DOHH2 (cell line): ENCODE measurements around the gene RIMBP2.

ENCODE experiments used
- EZH2phosphoT487 ChIP-seq: fragments of 200-600 bp; sonication (generic); IDR thresholded peaks from 2 replicates; pipeline ENCODE4 v1.6.1; 2017; ENCODE audit warnings: borderline replicate concordance, mild to moderate bottlenecking, antibody characterized with exemption, low read length, moderate library complexity, mixed read lengths
- TF ChIP-seq, protein P1 (sequence below): fragments of 200-600 bp; sonication (generic); IDR thresholded peaks from one replicate; pipeline ENCODE4 v1.5.1; 2014; ENCODE audit warnings: antibody characterized with exemption, mild to moderate bottlenecking, low read depth, low read length; ENCODE audit not compliant: poor library complexity, severe bottlenecking

DNA sequence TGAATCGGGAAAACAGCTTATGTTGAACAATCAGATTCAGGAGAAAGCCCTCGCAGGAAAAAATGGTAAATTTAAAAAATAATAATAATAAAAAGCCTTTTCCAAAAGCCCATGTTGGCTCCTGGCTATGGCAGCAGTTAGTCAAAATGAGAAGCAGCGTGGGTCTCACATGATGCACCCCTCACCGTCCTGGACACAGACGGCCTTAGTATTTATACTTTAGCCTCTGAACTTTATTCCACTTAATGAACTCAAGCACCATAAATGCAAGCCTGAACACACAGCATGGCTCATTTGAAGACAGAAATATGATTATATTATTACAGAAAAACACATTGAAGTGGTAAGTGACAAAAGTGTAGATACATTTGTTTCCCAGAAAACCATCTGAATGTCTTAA lies 160.9 kb downstream of the RIMBP2 start:
- TF ChIP-seq EZH2phosphoT487, result no peak
- TF ChIP-seq, protein P1, sequence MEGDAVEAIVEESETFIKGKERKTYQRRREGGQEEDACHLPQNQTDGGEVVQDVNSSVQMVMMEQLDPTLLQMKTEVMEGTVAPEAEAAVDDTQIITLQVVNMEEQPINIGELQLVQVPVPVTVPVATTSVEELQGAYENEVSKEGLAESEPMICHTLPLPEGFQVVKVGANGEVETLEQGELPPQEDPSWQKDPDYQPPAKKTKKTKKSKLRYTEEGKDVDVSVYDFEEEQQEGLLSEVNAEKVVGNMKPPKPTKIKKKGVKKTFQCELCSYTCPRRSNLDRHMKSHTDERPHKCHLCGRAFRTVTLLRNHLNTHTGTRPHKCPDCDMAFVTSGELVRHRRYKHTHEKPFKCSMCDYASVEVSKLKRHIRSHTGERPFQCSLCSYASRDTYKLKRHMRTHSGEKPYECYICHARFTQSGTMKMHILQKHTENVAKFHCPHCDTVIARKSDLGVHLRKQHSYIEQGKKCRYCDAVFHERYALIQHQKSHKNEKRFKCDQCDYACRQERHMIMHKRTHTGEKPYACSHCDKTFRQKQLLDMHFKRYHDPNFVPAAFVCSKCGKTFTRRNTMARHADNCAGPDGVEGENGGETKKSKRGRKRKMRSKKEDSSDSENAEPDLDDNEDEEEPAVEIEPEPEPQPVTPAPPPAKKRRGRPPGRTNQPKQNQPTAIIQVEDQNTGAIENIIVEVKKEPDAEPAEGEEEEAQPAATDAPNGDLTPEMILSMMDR, result no peak
